HG03571 (cell line): ENCODE measurements around the gene PRKD2.
"Not testable (repeated sequence)": the region's sequence is repeated elsewhere in the genome, so short reads cannot be mapped to it uniquely, and the experiment has no call there.

Source experiments
- ATAC-seq: cut with Tn5 transposase; IDR thresholded peaks from one replicate; pipeline ENCODE4 v1.9.1; 2021; ENCODE audit not compliant: unreplicated experiment

Gene PRKD2

DNA sequence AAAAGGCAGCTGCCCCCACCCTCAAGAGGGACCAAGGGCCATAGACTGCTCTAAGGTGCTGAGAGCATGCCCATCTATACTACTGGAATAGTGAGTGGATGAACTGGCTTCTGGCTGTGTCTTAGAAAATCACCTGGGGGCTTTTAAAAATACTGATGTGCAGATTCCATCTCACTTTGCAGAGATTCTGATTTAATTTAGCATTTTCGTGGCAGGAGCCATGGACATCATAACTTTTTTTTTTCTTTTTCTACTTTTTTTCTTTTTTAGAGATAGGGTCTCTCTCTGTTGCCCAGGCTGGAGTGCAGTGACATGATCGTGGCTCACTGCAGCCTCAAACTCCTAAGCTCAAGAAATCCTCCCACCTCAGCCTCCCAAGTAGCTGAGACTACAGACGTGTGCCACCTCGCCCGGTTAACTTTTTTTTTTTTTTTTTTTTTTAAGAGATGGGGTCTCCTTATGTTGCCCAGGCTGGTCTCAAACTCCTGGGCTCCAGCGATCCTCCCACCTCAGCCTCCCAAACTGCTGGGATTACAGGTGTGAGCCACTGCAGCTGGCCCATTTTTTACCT is 4.1 kb downstream of the PRKD2 start:
- ATAC-seq, result not testable (repeated sequence)

DNA sequence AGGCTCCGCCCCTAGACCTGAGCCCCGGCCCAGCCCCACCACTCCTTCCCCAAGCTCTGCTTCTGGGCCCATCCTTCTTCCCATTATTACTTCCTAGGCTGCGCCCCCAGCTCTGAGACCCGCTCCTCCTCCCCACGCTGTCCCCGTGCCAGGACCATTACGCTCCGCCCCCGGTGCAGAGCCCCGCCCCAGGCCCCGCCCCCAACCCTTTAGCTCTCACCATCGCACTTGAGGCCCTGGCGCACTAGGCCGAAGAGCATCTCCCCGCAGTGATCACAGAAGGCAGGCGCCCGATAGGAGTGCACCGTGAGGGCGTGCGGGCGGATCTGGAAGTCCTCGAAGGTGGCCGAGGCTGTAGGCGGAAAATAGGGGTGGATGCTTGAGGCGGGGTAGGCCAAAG is 6.2 kb downstream of the PRKD2 start:
- ATAC-seq, result no peak

DNA sequence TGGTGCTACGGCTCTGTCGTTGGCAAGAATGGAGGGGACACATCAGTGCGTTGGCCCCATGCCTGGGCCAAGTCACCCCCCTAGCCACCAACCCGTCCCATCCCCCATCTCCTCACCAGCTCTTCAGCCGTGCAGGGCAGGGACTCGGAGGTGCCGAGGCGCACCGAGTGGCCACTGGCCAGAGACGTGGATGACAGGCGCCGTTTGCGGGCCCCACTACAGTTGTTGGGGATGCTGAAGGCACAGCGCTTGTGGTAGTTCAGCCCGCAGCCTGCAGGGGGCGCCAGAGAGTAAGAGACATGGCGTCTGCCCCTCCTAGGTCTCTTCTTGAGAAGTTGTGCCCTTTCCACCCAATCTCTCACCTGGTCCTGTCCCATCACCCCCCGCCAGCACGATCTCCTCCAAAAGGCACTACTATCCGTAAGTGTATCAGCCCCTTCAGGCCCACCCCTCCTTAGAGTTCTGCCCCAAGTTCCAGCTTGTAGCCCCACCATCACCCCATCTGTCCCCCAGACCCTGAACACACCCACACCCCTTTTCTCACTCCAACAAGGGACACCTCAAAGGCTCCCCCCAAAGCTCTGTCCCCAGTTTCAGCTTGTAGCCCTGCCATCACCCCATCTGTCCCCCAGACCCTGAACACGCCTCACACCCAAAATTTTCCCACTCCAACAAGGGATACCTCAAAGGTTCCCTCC is 12.4 kb downstream of the PRKD2 start:
- ATAC-seq, result no peak

DNA sequence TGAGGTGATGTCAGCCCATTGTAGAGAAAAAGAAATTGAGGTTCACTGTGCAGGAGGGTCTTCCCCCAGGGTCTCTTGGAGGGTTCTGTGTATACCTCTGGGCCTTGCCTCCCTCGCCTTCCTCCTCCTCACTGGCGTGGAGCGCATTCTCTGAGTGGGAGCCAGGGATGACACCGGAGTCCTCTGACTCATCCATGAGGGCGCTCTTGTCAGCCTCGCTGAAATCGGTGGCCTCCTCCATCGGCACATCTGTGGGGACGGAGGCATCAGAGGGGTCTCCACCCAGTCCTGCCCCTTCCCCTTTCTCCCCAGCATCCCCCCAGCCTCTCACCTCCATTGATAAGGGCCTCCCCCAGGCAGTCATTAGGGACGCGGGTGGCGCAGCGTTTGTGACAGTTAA is 16.2 kb downstream of the PRKD2 start:
- ATAC-seq, result no peak

DNA sequence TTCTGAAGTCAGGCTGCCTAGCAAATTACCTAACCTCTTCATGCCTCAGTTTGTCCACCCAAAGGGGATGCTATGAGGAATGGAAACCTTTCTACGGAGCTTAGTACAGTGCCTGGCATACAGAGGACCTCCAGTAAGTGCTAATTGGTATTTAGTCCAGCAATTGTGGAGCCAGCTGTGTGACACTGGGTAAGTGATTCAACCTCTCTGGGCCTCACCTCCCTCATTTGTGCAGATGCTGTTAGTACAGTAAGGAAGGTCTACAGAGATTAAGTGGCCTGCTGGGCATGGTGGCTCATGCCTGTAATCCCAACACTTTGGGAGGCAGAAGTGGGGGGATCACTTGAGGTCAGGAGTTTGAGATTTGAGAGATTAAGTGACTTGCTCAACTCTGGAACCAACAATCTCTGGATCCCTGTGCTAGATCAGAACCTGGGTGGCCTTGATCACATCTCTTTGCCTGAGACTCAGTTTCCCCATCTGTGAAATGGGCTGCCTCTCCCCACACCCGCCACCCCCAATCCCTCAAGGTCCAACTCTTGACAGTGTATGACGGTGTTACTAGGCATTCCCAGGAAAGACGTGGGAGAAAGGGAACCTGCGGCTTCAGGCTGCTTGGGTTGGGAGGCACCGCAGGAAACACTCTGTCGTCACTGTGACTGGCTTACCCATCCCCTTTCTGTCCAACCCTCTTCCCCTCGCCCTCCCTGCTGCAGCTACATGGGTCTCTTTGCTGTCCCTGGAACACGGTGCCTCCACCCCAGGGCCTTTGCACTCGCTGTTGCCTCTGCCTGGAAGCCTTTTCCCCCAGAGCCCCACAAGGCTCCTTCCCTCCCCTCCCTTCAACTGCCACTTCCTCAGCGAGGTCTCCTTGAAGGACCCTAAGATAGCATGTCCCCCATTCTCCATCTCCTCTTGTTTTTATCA is 18.3 kb downstream of the PRKD2 start:
- no peak for ATAC-seq

DNA sequence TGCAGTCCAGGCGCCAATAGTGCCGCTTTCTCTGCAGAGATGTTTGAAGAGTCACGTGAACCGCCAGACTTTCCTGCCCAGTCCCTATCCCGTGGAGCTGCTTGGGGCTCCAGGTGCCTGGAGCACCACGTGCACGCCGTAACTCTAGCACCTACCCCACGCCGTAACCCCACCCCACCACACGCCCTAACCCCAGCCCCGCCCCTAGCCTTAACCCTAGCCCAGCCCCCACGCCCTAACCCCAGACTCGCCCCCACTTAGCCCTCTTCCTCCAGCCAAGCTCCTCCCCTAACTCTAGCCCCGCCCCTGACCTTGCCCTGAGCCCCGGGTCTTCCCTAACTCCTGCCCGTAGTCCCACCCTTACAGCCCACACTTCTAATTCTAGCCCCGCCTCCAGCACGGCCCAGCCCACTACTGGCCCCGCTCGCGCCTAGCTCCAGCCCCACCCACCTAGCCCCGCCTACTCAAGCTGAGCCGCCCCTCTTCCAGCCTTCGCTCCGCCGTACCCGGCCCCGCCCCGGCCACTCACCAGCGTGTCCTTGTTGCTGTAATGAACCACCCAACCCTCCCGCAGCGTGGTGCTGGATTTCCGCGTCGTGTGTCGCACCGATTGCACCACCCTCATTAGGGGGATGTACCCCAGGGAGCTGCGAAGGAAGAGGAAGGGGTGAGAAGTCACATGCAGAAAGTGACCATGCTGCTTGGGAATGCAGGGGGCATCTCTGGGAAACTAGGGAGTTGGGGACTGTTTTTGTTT is 19.5 kb downstream of the PRKD2 start:
- ATAC-seq, result no peak

DNA sequence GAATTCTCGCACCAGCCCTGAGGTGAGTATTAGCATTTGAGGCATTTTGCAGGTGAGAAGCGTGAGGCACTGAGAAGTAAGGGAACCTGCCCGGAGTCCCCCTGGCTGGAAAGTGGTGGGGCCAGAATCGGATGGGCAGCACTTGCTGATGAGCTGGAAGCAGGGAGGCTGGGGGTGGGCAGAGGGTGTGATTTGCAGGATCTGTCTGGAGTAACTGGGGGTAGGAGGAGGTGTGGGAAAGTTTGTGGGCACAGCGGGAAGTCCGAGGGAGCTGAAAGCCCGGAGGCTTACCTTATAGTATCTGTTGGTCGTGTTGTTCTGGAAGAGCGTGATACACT is 20.1 kb downstream of the PRKD2 start:
- ATAC-seq, result no peak

DNA sequence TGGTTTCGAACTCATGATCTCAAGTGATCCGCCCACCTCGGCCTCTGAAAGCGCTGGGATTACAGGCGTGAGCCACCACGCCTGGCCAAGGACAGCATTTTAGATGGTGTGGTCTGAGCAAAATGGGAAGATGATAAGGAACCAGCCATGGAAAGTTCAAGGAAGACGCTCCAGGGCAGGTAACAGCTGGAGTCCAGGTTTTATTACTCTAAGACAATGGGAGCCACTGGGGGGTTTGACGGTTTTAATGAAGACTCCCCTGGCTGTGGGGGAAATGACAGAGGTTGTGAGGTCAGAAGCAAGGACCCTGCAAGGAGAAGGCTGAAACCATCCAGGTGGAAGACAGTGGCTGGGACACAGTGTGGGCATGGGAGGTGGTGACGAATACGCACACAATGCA is 20.9 kb downstream of the PRKD2 start:
- ATAC-seq, result no peak

DNA sequence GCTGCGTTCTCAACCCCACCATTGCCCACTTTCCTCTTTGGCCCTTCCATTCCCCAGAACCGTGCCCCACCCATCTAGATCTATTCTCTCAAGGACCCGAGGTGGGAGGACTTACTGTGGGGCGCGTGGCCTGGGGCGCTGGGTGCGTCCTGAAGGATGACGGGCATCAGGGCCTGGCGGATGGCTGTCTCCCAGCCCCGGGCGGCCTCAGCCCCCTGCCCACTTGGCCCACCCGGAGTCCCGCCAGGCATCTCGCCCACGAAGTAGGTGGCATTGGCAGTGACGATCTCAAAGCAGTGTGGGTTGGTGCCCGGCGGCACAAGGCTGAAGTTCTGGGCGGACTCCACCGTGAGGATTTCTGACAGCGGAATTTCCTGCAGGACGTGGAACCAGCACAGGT is 23.2 kb downstream of the PRKD2 start:
- no peak for ATAC-seq

DNA sequence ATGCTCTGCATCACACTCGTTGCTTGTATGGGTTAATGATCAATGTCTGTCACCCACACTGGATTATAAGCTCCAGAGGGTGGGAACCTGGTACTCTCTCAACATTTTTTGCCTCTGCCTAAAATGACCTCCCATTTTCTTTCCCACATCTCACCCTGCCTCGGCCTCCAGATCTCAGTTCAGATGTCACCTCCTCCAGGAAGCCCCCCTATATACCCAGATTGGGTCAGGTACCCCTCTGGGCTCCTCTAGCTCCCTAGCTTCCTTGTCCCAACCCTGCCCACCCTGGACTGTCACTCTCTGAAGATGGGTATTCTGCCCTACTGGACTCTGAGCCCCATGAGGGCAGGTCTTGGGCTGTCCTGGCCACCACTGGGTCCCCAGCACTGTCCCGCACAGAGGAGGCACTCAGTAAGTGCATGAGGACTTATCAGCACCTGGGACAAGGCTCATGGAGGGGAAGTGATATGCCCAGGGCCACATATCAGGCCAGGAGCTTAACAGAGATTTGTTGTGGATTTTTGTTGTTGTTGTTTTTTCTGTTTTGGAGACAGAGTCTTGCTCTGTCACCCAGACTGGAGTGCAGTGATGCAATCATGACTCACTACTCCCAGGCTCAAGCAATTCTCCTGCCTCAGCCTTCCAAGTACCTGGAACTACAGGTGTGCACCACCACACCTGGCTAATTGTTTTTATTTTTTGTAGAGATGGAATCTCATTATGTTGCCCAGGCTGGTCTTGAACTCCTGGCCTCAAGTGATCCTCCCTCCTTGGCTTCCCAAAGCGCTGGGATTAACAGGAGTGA is 23.8 kb downstream of the PRKD2 start:
- no peak for ATAC-seq

DNA sequence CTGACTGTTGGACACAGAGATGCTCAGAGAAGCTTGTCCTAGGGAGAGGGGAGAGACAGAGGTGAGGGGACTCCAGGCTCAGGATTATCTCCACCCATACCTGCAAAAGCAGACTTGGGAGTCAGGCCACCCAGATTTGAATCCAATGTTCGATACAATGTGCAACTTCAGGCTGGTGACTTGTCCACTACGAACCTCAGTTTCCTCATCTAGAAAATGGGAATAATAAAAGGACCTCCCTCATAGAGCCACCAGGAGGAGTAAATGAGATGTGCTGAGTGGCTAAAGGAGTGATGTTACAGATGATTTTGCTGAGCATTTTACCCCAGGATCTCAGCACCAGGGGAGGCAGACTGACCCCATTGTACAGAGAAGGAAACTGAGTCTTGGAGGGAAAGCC is 25.0 kb downstream of the PRKD2 start:
- no peak for ATAC-seq

DNA sequence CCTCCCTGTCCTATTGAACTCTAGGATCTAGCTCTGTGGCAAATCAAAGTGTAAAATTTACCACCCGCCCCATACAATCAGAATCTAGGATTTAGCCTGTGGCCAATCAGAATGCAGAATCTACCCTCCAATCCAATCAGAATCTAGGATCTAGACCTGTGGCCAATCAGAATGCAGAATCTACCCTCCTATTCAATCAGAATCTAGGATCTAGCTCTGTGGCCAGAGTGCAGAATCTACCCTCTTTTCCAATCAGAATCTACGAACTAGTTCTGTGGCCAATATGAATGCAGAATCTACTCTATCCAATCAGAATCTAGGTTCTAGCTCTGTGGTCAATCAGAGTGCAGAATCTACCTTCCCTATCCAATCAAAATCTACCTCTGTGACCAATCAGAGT is 25.8 kb downstream of the PRKD2 start:
- no peak for ATAC-seq

DNA sequence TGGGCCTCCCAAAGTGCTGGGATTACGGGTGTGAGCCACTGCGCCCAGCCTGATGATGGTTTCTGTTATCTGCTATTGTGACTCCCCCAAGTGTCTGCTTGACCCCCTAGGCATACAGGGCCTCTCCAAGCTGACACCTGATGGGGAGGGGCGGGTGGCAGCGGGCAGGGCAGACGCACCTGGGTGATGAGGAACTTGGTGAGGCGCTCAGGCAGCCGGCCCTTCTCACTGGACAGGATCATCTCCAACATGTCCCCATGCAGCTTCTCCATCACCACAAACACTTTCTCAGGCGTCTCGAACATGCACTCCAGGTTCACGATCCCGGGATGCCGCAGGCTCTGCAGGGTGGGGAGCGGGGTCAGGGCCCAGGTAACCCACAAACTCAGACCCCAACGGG is 27.6 kb downstream of the PRKD2 start:
- no peak for ATAC-seq

DNA sequence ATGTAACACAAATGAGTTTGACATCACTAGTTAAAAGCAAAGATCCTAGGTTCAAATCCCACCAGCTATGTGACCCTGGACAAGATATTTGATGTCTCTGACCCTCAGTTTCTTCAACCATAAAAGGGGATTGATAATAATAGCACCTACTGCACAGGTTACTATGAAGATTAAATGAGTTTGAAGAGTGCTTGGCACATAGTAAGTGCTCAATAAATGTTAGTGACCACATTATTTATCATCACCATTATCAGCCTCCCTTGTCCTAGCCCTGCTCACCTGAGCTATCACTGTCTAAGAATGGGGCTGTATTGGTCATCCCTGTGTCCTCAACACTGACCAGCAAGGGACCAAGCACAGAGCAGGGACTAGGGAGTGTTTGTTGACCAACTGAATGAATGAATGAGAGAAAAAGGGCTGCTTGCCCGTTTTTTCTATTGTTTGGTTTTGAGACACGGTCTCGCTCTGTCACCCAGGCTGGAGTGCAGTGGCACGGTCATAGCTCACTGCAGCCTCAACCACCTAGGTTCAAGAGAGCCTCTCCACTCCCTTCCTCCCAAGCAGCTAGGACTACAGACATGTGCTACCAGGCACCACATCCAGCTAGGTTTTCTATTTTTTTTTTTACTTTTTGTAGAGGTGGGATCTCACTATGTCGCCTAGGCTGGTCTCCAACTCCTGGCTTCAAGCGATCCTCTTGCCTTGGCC is 29.3 kb downstream of the PRKD2 start:
- ATAC-seq, result no peak

DNA sequence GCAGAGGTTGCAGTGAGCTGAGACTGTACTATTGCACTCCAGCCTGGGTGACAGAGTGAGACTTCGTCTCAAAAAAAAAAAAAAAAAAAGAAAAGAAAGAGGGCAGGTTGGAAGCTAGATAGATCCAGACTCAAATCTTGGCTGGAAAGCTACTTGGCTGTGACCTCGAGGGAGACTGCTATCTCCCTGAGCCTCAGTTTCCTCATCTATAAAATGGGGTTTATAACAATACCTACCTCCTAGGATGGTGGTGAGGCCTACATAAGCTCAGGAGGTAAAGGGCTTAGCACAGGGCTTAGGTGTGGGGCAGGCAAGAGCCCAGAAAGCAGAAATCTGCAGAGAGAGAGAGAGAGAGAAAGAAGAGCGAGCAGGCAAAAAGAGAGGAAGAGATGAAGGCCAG is 31.7 kb downstream of the PRKD2 start:
- no peak for ATAC-seq

DNA sequence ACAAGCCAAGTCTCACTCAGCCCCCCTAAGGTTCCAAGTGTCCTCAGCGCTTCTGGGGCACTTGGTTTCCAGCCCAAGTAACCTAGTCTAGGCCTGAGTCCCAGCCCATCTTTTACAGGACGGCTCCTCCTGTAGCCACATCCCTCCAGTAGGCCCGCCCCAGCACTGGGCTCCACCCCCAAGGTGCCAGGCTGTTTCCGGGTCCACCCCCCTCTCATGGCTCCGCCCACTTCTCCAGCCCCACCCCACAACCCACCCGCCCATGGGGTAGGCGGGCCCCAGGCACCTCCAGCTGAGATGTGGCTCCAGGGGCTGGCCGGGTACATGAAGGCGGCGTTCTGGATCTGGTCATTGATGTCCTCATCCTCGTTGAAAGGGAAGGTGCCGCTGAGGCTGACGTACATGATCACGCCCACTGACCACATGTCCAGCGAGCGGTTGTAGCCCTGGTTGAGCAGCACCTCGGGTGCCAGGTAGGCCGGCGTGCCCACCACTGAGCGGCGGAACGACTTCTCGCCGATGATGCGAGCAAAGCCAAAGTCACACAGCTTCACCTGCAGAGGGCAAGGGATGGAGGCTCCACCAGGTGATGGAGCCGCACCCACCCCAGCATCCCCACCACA is 38.7 kb downstream of the PRKD2 start:
- no peak for ATAC-seq

DNA sequence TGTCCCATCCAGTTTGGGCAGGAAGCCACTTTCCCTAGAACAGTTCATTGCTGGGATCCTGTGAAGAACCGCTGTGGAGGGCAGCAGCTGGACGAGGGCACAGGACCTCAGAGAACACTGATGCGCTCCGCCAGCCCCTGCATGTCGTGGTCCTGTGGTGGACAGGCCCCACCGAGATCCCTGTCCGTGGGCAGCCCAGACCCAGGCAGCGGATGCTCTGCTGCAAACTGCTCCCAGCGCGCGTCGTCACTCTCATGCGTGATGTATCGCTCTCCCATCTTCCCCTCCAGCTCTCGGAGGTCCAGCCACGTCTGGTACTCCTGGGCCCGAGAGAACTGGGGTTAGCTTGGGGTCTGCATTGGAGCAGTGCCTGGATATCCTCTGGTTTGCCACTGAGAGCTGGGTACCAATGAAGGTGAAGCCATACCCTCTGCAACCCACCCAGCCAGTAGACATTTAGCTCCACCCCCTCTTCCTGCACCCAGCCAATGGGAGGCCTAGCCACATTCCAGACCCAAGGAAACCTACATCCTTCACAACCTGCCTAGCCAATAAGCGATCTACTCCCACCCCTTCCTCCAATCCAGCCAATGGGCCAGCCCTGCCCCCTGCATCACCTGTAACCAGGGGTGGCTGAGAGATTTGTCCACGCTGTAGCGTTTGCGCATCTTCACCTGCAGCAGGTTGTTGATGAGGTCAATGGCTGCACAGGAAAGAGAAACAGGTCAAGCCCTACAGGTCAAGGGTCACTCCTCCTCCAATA is 42.3 kb downstream of the PRKD2 start:
- no peak for ATAC-seq

DNA sequence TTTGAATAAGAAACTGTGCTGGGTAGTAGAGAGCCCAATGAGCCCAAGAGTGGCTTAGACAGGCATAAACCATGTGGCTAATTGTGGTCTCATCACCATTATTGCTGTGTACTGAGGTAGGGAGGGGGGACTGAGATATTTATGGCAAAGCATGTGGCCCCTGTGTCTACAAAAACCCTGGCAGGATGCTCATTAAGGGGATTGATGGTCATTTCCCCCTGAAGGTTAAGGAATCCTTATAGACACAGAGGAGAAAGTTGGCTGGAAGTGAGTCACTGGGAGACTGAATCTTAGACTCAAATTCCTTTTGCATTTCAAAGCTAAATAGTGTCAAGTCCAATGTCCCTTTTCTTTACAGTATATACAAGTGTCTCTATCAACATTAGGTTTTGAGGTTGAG is 46.1 kb downstream of the PRKD2 start:
- ATAC-seq, result no peak

DNA sequence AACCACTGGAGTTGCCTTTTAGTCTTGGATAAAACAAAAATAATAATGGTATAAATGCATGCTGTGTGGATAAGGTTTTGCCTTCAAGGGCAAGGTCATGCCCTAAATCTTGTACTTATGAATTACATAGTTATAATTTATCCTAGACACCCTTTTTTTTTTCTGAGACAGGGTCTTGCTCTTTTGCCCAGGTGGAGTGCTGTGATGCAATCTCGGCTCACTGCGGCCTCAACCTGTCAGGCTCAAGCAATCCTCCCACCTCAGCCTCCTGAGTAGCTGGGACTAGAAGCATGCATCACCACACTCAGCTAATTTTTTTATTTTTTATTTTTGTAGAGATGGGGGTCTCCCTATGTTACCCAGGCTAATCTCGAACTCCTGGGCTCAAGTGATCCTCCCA is 48.3 kb downstream of the PRKD2 start:
- no peak for ATAC-seq
